ENCODE measurements around the gene MYO16.

MYO16 gene

GRCh38 chr13:108741930-108742329, 112.5 kb downstream of the MYO16 start:
- no peak for DNase-seq (ENCODE audit: low spot score)
- TF ChIP-seq, protein P1, sequence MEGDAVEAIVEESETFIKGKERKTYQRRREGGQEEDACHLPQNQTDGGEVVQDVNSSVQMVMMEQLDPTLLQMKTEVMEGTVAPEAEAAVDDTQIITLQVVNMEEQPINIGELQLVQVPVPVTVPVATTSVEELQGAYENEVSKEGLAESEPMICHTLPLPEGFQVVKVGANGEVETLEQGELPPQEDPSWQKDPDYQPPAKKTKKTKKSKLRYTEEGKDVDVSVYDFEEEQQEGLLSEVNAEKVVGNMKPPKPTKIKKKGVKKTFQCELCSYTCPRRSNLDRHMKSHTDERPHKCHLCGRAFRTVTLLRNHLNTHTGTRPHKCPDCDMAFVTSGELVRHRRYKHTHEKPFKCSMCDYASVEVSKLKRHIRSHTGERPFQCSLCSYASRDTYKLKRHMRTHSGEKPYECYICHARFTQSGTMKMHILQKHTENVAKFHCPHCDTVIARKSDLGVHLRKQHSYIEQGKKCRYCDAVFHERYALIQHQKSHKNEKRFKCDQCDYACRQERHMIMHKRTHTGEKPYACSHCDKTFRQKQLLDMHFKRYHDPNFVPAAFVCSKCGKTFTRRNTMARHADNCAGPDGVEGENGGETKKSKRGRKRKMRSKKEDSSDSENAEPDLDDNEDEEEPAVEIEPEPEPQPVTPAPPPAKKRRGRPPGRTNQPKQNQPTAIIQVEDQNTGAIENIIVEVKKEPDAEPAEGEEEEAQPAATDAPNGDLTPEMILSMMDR (IDR thresholded peaks at IDR 0.05; ENCODE audit: borderline replicate concordance, control extremely low read depth, extremely low read depth, insufficient read depth, missing control alignments): no peak
- in situ Hi-C loops (cut with MboI; ENCODE audit: low sequenced_read_pairs, unreplicated experiment): no loop called here

GRCh38 chr13:108742701-108743451, 113.5 kb downstream of the MYO16 start:
- in situ Hi-C loops (cut with MboI; ENCODE audit: low sequenced_read_pairs, unreplicated experiment): no loop called here
- TF ChIP-seq, protein P1 (IDR thresholded peaks at IDR 0.05; ENCODE audit: borderline replicate concordance, control extremely low read depth, extremely low read depth, insufficient read depth, missing control alignments): no peak
- no peak for DNase-seq (ENCODE audit: low spot score)

DNA sequence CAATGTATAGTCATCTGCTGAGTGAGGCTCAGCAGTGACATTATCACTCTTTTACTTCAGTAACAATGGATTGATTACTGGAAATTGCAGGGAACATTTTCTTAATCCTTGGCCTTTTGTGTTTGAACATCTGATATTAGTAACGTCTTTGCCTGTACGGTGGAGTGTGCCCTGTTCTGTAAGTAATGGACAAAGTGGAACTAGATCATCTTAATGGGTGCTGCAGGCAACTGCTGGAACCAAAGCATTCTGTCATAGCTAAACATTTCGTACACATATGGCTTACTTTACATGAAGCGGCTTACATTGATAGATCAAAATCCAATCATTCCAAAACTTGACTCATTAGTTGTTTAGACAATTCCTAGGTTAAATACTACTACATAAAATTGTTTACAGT, 114.1 kb downstream of the MYO16 start:
- TF ChIP-seq, protein P1 (IDR thresholded peaks at IDR 0.05; ENCODE audit: borderline replicate concordance, control extremely low read depth, extremely low read depth, insufficient read depth, missing control alignments): no peak
- in situ Hi-C loops (cut with MboI; ENCODE audit: low sequenced_read_pairs, unreplicated experiment): no loop called here
- no peak for DNase-seq (ENCODE audit: low spot score)

DNA sequence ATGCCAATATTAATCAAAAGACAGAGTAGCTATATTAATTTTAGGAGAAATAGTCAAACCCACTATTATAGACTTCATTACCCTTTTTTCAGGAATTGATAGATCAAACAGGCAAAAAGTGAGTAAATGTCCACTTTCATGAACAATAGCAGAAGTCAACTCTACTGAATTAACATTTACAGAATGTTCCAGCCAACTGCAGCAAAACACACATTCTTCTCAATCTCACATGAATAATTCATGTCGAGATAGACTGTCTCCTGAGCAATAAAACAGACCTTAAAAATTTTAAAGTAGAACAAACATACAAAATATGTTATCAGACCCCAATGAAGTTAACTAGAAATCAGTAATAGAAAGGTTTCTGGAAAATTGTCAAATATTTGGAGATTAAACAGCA, 118.4 kb downstream of the MYO16 start:
- TF ChIP-seq, protein P1 (IDR thresholded peaks at IDR 0.05; ENCODE audit: borderline replicate concordance, control extremely low read depth, extremely low read depth, insufficient read depth, missing control alignments): no peak
- DNase-seq (ENCODE audit: low spot score): no peak
- in situ Hi-C loops (cut with MboI; ENCODE audit: low sequenced_read_pairs, unreplicated experiment): no loop called here

DNA sequence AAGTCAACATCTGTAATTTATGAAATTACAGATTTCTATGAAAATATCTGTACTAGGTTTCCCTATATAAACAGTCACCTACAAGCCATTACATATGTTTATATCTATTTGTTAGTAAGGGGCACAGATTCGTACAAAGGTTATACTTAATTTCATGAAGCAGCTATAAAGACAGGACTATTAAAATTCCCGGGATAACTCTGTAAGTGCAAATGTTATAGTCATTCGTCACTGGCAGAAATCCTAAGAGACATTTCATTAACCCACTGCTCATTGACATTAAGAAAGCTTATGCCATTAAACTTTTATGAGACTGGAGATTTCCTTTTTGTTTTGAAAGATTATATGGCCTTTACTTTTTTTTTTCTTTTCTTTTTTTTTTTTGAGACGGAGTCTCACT, 122.9 kb downstream of the MYO16 start:
- in situ Hi-C loops (cut with MboI; ENCODE audit: low sequenced_read_pairs, unreplicated experiment): no loop called here
- TF ChIP-seq, protein P1 (IDR thresholded peaks at IDR 0.05; ENCODE audit: borderline replicate concordance, control extremely low read depth, extremely low read depth, insufficient read depth, missing control alignments): no peak
- DNase-seq (ENCODE audit: low spot score): no peak

DNA sequence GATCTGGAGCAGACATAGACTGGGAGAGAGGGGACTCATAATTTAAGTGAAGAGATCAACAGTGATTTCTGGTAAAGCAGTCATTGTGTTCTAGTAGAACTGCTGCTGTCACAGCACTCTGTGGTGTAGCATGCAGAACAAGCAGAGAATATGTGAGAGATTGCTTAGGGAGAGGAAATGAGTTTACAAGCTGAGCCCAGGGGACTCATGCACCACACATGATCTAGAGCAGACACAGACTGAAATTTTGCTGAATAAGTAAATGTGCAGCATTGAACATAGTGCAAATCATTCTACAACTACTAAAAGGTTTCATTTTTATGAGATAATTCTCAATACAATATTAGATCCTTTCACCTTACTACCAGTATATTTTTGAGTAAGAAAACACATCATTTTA, 125.7 kb downstream of the MYO16 start:
- no peak for DNase-seq (ENCODE audit: low spot score)
- TF ChIP-seq, protein P1 (IDR thresholded peaks at IDR 0.05; ENCODE audit: borderline replicate concordance, control extremely low read depth, extremely low read depth, insufficient read depth, missing control alignments): no peak
- in situ Hi-C loops (cut with MboI; ENCODE audit: low sequenced_read_pairs, unreplicated experiment): no loop called here

Data from GM13976 (cell line).